ENCODE results near the gene SUCNR1.

GRCh38 chr3:151899996-151900395 lies 26.6 kb downstream of the SUCNR1 start:
- TF ChIP-seq, protein P1, sequence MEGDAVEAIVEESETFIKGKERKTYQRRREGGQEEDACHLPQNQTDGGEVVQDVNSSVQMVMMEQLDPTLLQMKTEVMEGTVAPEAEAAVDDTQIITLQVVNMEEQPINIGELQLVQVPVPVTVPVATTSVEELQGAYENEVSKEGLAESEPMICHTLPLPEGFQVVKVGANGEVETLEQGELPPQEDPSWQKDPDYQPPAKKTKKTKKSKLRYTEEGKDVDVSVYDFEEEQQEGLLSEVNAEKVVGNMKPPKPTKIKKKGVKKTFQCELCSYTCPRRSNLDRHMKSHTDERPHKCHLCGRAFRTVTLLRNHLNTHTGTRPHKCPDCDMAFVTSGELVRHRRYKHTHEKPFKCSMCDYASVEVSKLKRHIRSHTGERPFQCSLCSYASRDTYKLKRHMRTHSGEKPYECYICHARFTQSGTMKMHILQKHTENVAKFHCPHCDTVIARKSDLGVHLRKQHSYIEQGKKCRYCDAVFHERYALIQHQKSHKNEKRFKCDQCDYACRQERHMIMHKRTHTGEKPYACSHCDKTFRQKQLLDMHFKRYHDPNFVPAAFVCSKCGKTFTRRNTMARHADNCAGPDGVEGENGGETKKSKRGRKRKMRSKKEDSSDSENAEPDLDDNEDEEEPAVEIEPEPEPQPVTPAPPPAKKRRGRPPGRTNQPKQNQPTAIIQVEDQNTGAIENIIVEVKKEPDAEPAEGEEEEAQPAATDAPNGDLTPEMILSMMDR (IDR thresholded peaks at IDR 0.05) = no peak
- TF ChIP-seq EZH2 (IDR thresholded peaks at IDR 0.05; ENCODE audit: borderline replicate concordance, insufficient read depth, low read depth, low read length, poor library complexity, severe bottlenecking) = no peak
